HG03108 (cell line): ENCODE data around the gene CTSK.

Experiments used
- ATAC-seq: cut with Tn5 transposase; IDR thresholded peaks from one replicate; pipeline ENCODE4 v1.9.1; 2021; ENCODE audit warnings: moderate library complexity; ENCODE audit not compliant: unreplicated experiment

CTSK gene

DNA sequence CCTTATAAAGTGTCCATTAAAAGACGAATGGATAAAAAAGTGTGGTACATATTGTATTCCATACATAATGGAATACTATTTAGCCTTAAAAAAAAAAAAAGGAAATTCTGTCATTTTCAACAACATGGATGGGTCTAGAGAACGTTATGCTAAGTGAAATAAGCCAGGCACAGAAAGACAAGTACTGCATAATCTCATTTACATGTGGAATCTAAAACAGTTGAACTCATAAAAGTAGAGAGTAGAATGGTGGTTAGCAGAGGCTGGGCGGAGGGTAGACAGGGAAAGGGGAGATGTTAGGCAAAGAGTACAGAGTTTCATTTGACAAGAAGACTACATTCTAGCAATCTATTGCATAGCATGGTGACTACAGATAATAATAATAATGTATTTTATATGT is 45.0 kb downstream of the CTSK start:
- no peak for ATAC-seq

- ATAC-seq, result no peak
Observed at GRCh38 chr1:150762552-150762951, 45.5 kb downstream of the CTSK start.

DNA sequence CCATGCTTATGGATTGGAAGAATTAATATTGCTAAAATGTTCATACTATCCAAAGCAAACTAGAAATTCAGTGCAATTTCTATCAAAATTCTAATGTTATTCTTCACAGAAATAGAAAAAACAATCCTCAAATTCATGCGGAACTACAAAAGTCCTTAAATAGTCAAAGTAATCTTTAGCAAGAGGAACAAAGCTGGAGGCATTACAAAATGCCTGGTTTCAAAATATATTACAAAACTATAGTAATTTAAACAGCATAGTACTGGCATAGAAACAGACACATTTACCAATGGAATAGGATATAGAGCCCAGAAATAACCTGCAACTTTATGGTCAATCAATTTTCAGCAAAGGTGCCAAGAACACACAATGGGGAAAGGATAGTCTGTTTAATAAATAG is 46.3 kb downstream of the CTSK start:
- no peak for ATAC-seq

GRCh38 chr1:150760013-150760412 is 48.0 kb downstream of the CTSK start:
- ATAC-seq, result no peak

DNA sequence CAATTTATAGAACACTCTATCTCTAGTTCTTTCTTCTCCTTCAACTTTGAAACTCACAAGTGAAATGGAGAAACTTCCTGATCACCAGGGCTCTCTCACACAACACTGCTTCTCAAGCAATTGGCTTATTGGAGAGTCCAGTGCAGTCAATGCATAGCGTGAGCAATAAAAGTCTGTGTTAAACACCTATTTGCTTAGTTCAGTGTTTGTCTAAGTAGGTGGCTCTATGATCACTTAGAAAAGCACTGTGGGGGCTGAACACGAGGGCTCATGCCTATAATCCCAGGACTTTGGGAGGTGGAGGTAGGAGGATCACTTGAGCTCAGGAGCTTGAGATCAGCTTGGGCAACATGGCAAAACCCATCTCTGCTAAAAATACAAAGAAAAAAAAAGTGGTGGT is 54.6 kb downstream of the CTSK start:
- no peak for ATAC-seq

DNA sequence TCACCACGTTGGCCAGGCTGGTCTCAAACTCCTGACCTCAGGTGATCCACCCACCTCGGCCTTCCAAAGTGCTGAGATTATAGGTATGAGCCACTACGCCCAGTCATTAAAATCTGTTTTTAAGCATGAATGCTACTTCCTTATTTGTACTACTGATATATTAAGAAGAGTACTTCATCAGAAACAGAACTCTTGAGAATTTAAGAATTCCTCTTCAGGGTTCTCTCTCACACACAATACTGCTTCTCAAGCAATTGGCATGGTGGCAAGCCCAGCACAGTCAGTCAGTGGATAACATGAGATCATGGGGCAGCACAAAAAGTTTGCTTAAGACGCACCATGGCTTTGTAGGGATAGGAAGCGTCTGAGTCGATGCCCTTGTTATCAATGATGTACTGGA is 56.6 kb downstream of the CTSK start:
- no peak for ATAC-seq

GRCh38 chr1:150749720-150750311 is 58.2 kb downstream of the CTSK start:
- no peak for ATAC-seq

DNA sequence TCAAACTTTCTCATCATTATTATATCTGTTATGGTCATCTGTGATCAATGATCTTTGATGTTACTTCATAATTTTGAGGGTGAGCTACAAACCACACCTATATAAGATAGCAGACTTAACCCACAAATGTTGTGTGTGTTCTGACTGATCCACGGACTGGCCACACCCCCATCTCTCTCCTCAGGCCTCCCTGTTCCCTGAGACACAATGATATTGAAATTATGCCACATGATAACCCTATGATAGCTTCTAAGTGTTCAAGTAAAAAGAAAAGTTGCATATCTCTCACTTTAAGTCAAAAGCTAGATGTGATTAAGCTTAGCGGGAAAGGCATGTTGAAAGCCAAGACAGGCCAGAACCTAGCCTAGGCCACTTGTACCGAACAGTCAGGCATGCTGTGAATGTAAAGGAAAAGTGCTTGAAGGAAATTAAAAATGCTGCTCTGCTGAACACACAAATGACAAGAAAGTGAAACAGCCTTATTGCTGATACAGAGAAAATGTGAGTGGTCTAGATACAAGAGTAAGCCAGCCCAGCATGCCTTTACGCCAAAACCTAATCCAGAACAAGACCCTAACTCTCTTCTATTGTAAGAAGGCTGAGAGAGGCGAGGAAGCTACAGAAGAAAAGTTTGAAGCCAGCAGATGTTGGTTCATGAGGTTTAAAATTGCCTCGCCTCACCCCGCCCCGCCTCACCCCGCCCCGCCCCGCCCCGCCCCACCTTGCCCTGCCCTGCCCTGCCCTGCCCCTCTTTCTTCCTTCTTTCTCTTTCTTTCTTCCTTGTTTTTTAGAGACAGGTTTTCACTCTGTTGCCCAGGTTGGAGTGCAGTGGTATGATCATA is 59.0 kb downstream of the CTSK start:
- no peak for ATAC-seq
